Measurements from ENCODE around the gene RASGRF1.

- no peak for TF ChIP-seq CTCF (IDR thresholded peaks at IDR 0.05; ENCODE audit: poor library complexity, severe bottlenecking)
- TF ChIP-seq POLR2AphosphoS5 (IDR thresholded peaks at IDR 0.05): no peak
- no peak for TF ChIP-seq EP300 (conservative IDR thresholded peaks at IDR 0.05; ENCODE audit: poor library complexity, severe bottlenecking)
- TF ChIP-seq RAD21 (conservative IDR thresholded peaks at IDR 0.05): no peak
- no peak for TF ChIP-seq REST (IDR thresholded peaks at IDR 0.05; ENCODE audit: borderline replicate concordance)
- TF ChIP-seq EZH2 (IDR thresholded peaks at IDR 0.05; ENCODE audit: borderline replicate concordance, insufficient read depth, low read length, poor library complexity, severe bottlenecking): no peak
These were observed 39.6 kb downstream of the RASGRF1 start for GRCh38 chr15:79051029-79051428.

Data from neural cell (in vitro differentiated cells).